ENCODE measurements around the gene BABAM2. TPM values are rescaled to one million over a fixed set of nuclear protein-coding genes. Genes with fewer than 3 reads are reported as not detected.

BABAM2 gene
- total and polyA plus RNA-seq, 10 of the 15 experiments (the other 5 are each of a cell fraction or from before 2014, with no cell fraction given), result 30.7 to 59.9 (median 44.5) TPM

DNA sequence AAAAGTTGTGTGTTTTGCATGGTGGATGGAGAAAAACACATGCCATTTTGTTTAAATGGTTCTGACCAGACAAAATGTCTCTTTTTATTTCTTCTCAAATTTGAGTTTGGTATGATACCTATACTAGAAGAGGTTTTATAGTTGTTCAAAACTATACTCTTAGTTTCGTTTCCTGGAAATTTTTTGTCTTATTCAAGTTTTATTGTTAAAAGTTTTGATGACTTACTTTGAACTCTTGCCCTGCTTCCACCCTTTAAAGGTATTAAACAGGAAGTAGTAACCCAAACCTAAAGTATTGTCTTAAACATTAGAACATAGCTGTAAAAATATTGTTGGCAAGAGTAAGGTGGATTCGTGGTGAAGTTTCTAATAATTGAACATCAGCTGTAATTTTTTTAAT lies 98.2 kb downstream of the BABAM2 start (continued):
- TF ChIP-seq, protein P1, sequence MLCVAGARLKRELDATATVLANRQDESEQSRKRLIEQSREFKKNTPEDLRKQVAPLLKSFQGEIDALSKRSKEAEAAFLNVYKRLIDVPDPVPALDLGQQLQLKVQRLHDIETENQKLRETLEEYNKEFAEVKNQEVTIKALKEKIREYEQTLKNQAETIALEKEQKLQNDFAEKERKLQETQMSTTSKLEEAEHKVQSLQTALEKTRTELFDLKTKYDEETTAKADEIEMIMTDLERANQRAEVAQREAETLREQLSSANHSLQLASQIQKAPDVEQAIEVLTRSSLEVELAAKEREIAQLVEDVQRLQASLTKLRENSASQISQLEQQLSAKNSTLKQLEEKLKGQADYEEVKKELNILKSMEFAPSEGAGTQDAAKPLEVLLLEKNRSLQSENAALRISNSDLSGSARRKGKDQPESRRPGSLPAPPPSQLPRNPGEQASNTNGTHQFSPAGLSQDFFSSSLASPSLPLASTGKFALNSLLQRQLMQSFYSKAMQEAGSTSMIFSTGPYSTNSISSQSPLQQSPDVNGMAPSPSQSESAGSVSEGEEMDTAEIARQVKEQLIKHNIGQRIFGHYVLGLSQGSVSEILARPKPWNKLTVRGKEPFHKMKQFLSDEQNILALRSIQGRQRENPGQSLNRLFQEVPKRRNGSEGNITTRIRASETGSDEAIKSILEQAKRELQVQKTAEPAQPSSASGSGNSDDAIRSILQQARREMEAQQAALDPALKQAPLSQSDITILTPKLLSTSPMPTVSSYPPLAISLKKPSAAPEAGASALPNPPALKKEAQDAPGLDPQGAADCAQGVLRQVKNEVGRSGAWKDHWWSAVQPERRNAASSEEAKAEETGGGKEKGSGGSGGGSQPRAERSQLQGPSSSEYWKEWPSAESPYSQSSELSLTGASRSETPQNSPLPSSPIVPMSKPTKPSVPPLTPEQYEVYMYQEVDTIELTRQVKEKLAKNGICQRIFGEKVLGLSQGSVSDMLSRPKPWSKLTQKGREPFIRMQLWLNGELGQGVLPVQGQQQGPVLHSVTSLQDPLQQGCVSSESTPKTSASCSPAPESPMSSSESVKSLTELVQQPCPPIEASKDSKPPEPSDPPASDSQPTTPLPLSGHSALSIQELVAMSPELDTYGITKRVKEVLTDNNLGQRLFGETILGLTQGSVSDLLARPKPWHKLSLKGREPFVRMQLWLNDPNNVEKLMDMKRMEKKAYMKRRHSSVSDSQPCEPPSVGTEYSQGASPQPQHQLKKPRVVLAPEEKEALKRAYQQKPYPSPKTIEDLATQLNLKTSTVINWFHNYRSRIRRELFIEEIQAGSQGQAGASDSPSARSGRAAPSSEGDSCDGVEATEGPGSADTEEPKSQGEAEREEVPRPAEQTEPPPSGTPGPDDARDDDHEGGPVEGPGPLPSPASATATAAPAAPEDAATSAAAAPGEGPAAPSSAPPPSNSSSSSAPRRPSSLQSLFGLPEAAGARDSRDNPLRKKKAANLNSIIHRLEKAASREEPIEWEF (IDR thresholded peaks at IDR 0.05; ENCODE audit: insufficient replicate concordance, low read depth, low read length), result no peak
- TF ChIP-seq HCFC1 (IDR thresholded peaks at IDR 0.05; ENCODE audit: low read length), result no peak
- TF ChIP-seq ZNF622 (IDR thresholded peaks at IDR 0.05), result no peak
- no peak for TF ChIP-seq TCF7 (IDR thresholded peaks at IDR 0.05; ENCODE audit: borderline replicate concordance)
- TF ChIP-seq, protein P2, sequence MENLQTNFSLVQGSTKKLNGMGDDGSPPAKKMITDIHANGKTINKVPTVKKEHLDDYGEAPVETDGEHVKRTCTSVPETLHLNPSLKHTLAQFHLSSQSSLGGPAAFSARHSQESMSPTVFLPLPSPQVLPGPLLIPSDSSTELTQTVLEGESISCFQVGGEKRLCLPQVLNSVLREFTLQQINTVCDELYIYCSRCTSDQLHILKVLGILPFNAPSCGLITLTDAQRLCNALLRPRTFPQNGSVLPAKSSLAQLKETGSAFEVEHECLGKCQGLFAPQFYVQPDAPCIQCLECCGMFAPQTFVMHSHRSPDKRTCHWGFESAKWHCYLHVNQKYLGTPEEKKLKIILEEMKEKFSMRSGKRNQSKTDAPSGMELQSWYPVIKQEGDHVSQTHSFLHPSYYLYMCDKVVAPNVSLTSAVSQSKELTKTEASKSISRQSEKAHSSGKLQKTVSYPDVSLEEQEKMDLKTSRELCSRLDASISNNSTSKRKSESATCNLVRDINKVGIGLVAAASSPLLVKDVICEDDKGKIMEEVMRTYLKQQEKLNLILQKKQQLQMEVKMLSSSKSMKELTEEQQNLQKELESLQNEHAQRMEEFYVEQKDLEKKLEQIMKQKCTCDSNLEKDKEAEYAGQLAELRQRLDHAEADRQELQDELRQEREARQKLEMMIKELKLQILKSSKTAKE (IDR thresholded peaks at IDR 0.05; ENCODE audit: low read depth, poor library complexity, severe bottlenecking), result no peak
- no peak for TF ChIP-seq LARP7 (IDR thresholded peaks at IDR 0.05)
- TF ChIP-seq NRF1 (conservative IDR thresholded peaks at IDR 0.05; ENCODE audit: low read depth, low read length), result no peak
- TF ChIP-seq CBX3 (IDR thresholded peaks at IDR 0.05; ENCODE audit: borderline replicate concordance, low read depth), result no peak
- TF ChIP-seq SREBF1 (IDR thresholded peaks at IDR 0.05; ENCODE audit: low read length), result no peak
- TF ChIP-seq SP1 (IDR thresholded peaks at IDR 0.05; ENCODE audit: low read depth, low read length), result no peak
